Mesothelial cell of epicardium (in vitro differentiated cells): ENCODE measurements around the gene IL1RN. TPM values are rescaled to one million over a fixed set of nuclear protein-coding genes. Genes with fewer than 3 reads are reported as not detected.

ENCODE experiments used
- DNase-seq, 2 experiments: peaks; one replicate each; pipeline ENCODE4 v3.0.0; 2021; ENCODE audit warnings: low spot score in 2 of 2; ENCODE audit not compliant: unreplicated experiment in 2 of 2
- H3K27ac Mint-ChIP-seq: 2 replicates; pipeline ENCODE4 v1.8.0; 2021; ENCODE audit warnings: mixed read lengths
- H3K27me3 Mint-ChIP-seq: 2 replicates; pipeline ENCODE4 v1.8.0; 2021; ENCODE audit warnings: low read depth, mixed read lengths
- H3K36me3 Mint-ChIP-seq: 2 replicates; pipeline ENCODE4 v1.8.0; 2021; ENCODE audit warnings: mixed read lengths
- H3K4me1 Mint-ChIP-seq: 2 replicates; pipeline ENCODE4 v1.8.0; 2021; ENCODE audit warnings: mixed read lengths
- H3K4me3 Mint-ChIP-seq: 2 replicates; pipeline ENCODE4 v1.8.0; 2021; ENCODE audit warnings: mild to moderate bottlenecking, moderate library complexity, mixed read lengths
- H3K9me3 Mint-ChIP-seq: 2 replicates; pipeline ENCODE4 v1.8.0; 2021; ENCODE audit warnings: mixed read lengths
- total RNA-seq: library from RNA; stranded (reverse); gene quantifications from 3 replicates; pipeline ENCODE4 v1.2.1, GENCODE V29; 2021
- TF ChIP-seq, protein P1 (sequence below): fragments of 200-600 bp; sonication (generic); IDR thresholded peaks from one replicate; pipeline ENCODE4 v1.5.0; 2021; ENCODE audit warnings: antibody characterized with exemption; ENCODE audit not compliant: unreplicated experiment

The IL1RN gene, protein sequence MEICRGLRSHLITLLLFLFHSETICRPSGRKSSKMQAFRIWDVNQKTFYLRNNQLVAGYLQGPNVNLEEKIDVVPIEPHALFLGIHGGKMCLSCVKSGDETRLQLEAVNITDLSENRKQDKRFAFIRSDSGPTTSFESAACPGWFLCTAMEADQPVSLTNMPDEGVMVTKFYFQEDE
- not detected in 3 replicates for total RNA-seq

DNA sequence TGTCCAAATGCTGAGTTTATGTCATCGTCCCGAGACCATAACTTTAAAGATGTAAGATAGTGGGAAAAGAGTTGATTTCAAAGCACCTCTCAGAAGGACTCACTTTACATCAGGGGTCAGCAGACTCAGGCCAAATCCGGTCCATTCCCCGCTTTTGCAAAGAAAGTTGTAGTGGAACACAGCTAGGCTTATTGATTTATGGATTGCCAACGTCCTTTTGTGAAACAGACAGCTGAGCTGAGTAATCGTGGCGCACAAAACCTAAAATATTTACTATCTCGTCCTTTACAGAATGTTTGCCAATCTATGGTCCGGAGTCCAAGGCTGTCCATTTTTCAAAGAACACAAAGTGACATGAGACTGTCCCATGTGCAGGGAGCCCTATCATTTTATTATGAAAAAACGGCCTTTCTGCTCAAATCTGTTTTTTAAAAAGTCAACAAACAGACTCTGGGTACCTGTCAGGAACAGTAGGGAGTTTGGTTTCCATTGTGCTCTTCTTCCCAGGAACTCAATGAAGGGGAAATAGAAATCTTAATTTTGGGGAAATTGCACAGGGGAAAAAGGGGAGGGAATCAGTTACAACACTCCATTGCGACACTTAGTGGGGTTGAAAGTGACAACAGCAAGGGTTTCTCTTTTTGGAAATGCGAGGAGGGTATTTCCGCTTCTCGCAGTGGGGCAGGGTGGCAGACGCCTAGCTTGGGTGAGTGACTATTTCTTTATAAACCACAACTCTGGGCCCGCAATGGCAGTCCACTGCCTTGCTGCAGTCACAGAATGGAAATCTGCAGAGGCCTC, at the start of gene IL1RN:
Gene IL1RN (plus strand): TSS at position 754 of the 801 bp plus-strand sequence. CDS start 27 bp downstream, at position 781.
- H3K9me3 Mint-ChIP-seq = no peaks in the 10 kb centered on the region
- peaks cover 49% of the 10 kb centered on the region for H3K27me3 Mint-ChIP-seq
- no peak for DNase-seq
- H3K4me1 Mint-ChIP-seq = no peaks in the 10 kb centered on the region
- no peak within 1 kb of the TSS for H3K4me3 Mint-ChIP-seq
- H3K36me3 Mint-ChIP-seq = no peaks in the 10 kb centered on the region
- H3K27ac Mint-ChIP-seq = no peak within 1 kb of the TSS
- TF ChIP-seq, protein P1, sequence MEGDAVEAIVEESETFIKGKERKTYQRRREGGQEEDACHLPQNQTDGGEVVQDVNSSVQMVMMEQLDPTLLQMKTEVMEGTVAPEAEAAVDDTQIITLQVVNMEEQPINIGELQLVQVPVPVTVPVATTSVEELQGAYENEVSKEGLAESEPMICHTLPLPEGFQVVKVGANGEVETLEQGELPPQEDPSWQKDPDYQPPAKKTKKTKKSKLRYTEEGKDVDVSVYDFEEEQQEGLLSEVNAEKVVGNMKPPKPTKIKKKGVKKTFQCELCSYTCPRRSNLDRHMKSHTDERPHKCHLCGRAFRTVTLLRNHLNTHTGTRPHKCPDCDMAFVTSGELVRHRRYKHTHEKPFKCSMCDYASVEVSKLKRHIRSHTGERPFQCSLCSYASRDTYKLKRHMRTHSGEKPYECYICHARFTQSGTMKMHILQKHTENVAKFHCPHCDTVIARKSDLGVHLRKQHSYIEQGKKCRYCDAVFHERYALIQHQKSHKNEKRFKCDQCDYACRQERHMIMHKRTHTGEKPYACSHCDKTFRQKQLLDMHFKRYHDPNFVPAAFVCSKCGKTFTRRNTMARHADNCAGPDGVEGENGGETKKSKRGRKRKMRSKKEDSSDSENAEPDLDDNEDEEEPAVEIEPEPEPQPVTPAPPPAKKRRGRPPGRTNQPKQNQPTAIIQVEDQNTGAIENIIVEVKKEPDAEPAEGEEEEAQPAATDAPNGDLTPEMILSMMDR = no peak

DNA sequence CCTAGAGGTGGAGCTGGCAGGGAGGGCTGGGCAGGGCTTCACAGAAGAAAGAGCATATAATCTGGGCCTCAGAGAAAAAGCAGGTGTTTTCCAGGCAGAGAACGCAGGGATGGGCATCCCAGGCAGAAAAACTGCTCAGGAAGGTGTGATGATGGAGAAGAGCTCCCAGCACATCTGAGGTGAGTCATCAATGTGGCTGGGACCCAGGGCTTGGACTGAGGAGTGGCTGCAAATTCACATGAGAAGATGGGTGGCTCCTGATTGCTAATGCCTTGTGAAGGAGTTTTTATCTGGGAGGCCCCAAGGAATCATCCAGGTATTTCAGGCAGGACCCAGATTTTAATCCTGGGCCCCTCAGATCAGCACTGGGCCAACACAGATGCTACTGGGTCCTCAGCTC, 49.5 kb upstream of the IL1RN start:
- no peak for DNase-seq
- TF ChIP-seq, protein P1 = no peak
- Mint-ChIP-seq H3K36me3 (no peaks in the 10 kb centered on the region), H3K27me3 (peaks cover 67% of the 10 kb centered on the region), H3K27ac (no peak overlapping the region), H3K4me3 (no peak overlapping the region), H3K9me3 (no peaks in the 10 kb centered on the region), H3K4me1 (no peaks in the 10 kb centered on the region)

DNA sequence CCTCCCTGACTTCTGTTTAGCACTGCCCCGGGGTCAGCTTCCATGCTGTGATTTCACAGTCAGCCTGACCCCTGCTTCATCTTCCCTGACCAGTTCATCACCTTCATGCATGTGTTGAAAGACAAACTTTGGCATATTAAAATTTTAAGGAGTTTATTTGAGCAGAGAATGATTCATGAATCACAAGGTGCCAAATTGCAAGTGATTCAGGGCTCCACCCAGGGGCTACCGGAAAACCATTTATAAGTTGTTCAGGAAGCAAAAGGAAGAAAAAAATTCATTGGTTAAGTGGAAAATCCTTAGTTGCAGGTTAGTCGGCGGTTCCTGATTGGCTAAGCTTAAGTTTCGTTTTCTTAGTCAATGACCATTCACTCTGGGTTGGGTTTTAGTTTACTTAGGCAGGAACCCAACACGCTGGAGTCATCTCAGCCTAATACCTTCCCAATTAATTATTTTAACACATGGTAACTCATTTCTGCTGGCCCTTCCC, 49.0 kb upstream of the IL1RN start:
- no peaks in the 10 kb centered on the region for H3K9me3 Mint-ChIP-seq
- no peak for DNase-seq
- peaks cover 72% of the 10 kb centered on the region for H3K27me3 Mint-ChIP-seq
- no peak overlapping the region for H3K4me3 Mint-ChIP-seq
- no peaks in the 10 kb centered on the region for H3K4me1 Mint-ChIP-seq
- TF ChIP-seq, protein P1 = no peak
- H3K27ac Mint-ChIP-seq = no peak overlapping the region
- H3K36me3 Mint-ChIP-seq = no peaks in the 10 kb centered on the region

DNA sequence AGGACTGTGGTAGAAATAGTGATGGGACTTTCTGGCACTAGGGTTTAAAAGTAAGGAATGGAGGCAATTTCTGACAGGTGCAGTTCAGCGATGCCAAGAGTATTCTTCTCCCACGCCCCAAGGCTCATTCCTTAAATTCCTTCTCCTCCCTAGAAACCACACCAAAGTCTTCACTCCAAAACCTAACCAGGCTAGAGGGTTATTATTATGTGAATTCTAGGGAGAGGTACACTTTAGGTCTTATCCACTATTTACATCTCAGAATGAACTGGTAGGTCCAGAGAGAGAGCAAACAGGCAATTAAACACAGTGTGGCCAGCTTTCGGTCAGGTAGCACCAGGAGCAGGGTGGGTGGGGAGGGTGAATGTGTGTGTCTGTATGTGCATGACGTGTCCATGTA, 48.3 kb upstream of the IL1RN start:
- Mint-ChIP-seq H3K27ac (no peak overlapping the region), H3K27me3 (peaks cover 76% of the 10 kb centered on the region)

DNA sequence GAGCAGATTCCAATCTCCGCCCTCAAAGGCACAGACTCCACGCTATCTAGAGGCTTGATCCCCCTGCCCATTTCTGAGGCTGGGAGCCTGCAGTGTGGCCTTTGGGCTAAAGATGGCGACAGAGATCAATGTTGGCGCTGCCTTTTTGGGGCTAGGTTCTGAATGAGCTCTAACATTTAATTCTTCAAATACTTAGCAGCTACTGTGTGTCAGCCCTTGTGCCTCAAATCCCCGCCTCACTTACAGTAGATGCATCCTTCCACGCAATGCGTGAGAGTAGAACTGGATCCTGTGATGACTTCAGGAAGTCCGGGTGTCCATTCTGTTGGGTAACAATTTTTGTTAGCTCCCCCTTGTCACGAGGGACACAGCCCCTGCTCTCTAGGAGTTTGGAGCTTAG, 47.3 kb upstream of the IL1RN start:
- H3K36me3 Mint-ChIP-seq = no peaks in the 10 kb centered on the region
- peaks cover 80% of the 10 kb centered on the region for H3K27me3 Mint-ChIP-seq
- peak in 1 of 2 experiments; percentile 65 for DNase-seq
- no peaks in the 10 kb centered on the region for H3K4me1 Mint-ChIP-seq
- TF ChIP-seq, protein P1 = peak; percentile 32
- no peak overlapping the region for H3K27ac Mint-ChIP-seq
- no peaks in the 10 kb centered on the region for H3K9me3 Mint-ChIP-seq
- H3K4me3 Mint-ChIP-seq = no peak overlapping the region

More for the DNA sequence above, 48.3 kb upstream of the IL1RN start:
- H3K4me3 Mint-ChIP-seq = no peak overlapping the region
- no peaks in the 10 kb centered on the region for H3K4me1 Mint-ChIP-seq
- H3K9me3 Mint-ChIP-seq = no peaks in the 10 kb centered on the region
- H3K36me3 Mint-ChIP-seq = no peaks in the 10 kb centered on the region
- TF ChIP-seq, protein P1 = no peak
- DNase-seq = no peak
